Measurements from ENCODE around the gene IRF9. TPM values are rescaled to one million over a fixed set of nuclear protein-coding genes. Genes with fewer than 3 reads are reported as not detected.

The IRF9 gene
- total and polyA plus RNA-seq, 2 experiments from 2014 or later = 8.2 to 8.4 TPM

DNA sequence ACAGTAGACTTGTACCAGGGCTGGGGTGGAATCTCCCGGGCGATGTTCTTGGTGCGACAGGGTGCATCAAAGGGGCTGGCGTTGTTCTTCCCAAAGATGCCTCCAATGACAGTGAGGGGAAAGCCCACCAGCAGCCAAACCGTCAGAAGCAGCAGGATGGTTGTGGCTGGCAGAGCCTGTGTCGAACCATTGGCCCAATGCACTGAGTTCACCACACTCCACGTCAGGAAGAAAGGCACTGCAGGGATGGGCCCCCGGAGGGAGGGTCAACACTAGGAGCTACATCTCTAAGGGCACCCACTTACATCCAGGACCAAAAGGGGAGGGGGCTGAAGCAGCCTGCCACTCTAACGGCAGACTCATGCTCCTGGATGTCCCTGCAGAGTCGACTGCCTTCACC, 29.4 kb downstream of the IRF9 start (continued):
- TF ChIP-seq, protein P1, sequence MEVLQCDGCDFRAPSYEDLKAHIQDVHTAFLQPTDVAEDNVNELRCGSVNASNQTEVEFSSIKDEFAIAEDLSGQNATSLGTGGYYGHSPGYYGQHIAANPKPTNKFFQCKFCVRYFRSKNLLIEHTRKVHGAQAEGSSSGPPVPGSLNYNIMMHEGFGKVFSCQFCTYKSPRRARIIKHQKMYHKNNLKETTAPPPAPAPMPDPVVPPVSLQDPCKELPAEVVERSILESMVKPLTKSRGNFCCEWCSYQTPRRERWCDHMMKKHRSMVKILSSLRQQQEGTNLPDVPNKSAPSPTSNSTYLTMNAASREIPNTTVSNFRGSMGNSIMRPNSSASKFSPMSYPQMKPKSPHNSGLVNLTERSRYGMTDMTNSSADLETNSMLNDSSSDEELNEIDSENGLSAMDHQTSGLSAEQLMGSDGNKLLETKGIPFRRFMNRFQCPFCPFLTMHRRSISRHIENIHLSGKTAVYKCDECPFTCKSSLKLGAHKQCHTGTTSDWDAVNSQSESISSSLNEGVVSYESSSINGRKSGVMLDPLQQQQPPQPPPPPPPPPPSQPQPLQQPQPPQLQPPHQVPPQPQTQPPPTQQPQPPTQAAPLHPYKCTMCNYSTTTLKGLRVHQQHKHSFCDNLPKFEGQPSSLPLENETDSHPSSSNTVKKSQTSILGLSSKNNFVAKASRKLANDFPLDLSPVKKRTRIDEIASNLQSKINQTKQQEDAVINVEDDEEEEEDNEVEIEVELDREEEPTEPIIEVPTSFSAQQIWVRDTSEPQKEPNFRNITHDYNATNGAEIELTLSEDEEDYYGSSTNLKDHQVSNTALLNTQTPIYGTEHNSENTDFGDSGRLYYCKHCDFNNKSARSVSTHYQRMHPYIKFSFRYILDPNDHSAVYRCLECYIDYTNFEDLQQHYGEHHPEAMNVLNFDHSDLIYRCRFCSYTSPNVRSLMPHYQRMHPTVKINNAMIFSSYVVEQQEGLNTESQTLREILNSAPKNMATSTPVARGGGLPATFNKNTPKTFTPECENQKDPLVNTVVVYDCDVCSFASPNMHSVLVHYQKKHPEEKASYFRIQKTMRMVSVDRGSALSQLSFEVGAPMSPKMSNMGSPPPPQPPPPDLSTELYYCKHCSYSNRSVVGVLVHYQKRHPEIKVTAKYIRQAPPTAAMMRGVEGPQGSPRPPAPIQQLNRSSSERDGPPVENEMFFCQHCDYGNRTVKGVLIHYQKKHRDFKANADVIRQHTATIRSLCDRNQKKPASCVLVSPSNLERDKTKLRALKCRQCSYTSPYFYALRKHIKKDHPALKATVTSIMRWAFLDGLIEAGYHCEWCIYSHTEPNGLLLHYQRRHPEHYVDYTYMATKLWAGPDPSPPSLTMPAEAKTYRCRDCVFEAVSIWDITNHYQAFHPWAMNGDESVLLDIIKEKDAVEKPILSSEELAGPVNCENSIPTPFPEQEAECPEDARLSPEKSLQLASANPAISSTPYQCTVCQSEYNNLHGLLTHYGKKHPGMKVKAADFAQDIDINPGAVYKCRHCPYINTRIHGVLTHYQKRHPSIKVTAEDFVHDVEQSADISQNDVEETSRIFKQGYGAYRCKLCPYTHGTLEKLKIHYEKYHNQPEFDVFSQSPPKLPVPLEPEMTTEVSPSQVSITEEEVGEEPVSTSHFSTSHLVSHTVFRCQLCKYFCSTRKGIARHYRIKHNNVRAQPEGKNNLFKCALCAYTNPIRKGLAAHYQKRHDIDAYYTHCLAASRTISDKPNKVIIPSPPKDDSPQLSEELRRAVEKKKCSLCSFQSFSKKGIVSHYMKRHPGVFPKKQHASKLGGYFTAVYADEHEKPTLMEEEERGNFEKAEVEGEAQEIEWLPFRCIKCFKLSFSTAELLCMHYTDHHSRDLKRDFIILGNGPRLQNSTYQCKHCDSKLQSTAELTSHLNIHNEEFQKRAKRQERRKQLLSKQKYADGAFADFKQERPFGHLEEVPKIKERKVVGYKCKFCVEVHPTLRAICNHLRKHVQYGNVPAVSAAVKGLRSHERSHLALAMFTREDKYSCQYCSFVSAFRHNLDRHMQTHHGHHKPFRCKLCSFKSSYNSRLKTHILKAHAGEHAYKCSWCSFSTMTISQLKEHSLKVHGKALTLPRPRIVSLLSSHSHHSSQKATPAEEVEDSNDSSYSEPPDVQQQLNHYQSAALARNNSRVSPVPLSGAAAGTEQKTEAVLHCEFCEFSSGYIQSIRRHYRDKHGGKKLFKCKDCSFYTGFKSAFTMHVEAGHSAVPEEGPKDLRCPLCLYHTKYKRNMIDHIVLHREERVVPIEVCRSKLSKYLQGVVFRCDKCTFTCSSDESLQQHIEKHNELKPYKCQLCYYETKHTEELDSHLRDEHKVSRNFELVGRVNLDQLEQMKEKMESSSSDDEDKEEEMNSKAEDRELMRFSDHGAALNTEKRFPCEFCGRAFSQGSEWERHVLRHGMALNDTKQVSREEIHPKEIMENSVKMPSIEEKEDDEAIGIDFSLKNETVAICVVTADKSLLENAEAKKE (CRISPR knock-in tag; IDR thresholded peaks at IDR 0.05) = no peak
- TF ChIP-seq, protein P2, sequence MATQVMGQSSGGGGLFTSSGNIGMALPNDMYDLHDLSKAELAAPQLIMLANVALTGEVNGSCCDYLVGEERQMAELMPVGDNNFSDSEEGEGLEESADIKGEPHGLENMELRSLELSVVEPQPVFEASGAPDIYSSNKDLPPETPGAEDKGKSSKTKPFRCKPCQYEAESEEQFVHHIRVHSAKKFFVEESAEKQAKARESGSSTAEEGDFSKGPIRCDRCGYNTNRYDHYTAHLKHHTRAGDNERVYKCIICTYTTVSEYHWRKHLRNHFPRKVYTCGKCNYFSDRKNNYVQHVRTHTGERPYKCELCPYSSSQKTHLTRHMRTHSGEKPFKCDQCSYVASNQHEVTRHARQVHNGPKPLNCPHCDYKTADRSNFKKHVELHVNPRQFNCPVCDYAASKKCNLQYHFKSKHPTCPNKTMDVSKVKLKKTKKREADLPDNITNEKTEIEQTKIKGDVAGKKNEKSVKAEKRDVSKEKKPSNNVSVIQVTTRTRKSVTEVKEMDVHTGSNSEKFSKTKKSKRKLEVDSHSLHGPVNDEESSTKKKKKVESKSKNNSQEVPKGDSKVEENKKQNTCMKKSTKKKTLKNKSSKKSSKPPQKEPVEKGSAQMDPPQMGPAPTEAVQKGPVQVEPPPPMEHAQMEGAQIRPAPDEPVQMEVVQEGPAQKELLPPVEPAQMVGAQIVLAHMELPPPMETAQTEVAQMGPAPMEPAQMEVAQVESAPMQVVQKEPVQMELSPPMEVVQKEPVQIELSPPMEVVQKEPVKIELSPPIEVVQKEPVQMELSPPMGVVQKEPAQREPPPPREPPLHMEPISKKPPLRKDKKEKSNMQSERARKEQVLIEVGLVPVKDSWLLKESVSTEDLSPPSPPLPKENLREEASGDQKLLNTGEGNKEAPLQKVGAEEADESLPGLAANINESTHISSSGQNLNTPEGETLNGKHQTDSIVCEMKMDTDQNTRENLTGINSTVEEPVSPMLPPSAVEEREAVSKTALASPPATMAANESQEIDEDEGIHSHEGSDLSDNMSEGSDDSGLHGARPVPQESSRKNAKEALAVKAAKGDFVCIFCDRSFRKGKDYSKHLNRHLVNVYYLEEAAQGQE (IDR thresholded peaks at IDR 0.05; ENCODE audit: unreplicated experiment) = no peak
- TF ChIP-seq CREB1 (CRISPR knock-in tag; IDR thresholded peaks at IDR 0.05; ENCODE audit: low read depth) = no peak

DNA sequence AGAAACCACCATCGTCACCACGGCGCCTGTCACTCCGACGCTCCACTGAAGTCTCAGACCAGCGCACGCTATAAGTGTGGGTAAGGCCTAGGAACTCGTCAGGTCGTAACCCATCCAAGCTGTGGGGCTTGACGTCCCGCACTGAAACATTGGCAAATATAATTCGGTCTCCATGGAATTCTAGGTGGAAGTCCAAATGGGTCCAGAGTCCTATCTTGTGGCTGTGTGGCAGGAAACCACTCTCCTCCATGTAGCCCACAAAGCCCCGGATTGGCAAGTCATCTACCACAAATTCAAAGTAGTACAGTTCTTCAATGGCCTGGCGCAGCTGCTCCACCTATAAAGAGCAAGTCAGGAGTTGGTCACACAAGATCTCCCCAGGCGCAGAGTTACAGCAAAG, 31.9 kb downstream of the IRF9 start:
- H3K27ac Mint-ChIP-seq = no peak overlapping the region

More for the DNA sequence above, 31.9 kb downstream of the IRF9 start:
- Histone ChIP-seq H3K27ac (ENCODE audit: low read depth) (no peak overlapping the region), H2AFZ (no peak overlapping the region), H3K79me2 (replicated peaks; ENCODE audit: insufficient read depth) (peaks cover 3% of the 10 kb centered on the region; the same call in 1 of the 2 replicates), H3K4me3 (no peak overlapping the region), H3F3A (replicated peaks; ENCODE audit: low read depth) (peaks cover 18% of the 10 kb centered on the region), H3K27me3 (ENCODE audit: insufficient read depth) (no peaks in the 10 kb centered on the region), H4K20me1 (replicated peaks; ENCODE audit: insufficient read depth) (0 out of 2 replicates have a peak, but pooled peaks cover under 1% of the 10 kb centered on the region), H3K9me2 (ENCODE audit: insufficient read depth) (no peaks in the 10 kb centered on the region), H3K4me2 (no peak overlapping the region), H3K4me1 (ENCODE audit: insufficient read depth) (peaks cover 13% of the 10 kb centered on the region), H3K36me3 (ENCODE audit: insufficient read depth) (no peaks in the 10 kb centered on the region)
- ATAC-seq = no peak
- Mint-ChIP-seq H3K4me3 (no peak overlapping the region; the same call in 2 of the 3 replicates), H3K27me3 (ENCODE audit: insufficient read depth, low read depth, poor library complexity) (peaks cover 16% of the 10 kb centered on the region), H3K4me1 (peaks cover 26% of the 10 kb centered on the region), H3K36me3 (ENCODE audit: low read depth) (peaks cover 43% of the 10 kb centered on the region), H3K9me3 (no peaks in the 10 kb centered on the region; the same call in 2 of the 3 replicates)
- TF ChIP-seq JUNB (IDR thresholded peaks at IDR 0.05; ENCODE audit: unreplicated experiment) (no peak), POLR2AphosphoS5 (IDR thresholded peaks at IDR 0.05; ENCODE audit: low read depth) (no peak), CREB1 (CRISPR knock-in tag; IDR thresholded peaks at IDR 0.05; ENCODE audit: low read depth) (no peak), ZNF331 (CRISPR knock-in tag; IDR thresholded peaks at IDR 0.05; ENCODE audit: low read depth) (no peak), NANOG (IDR thresholded peaks at IDR 0.05; ENCODE audit: borderline replicate concordance) (no peak), ZNF114 (CRISPR knock-in tag; IDR thresholded peaks at IDR 0.05) (no peak), EZH2 (IDR thresholded peaks at IDR 0.05; ENCODE audit: low read depth, unreplicated experiment) (no peak)
- TF ChIP-seq, protein P2 (IDR thresholded peaks at IDR 0.05; ENCODE audit: unreplicated experiment) = no peak
- DNase-seq (ENCODE audit: low spot score) = no peak

Data from GM23338 (cell line).